GM08714 (cell line): ENCODE measurements around the gene LRRC8A.

Source experiments
- H3K4me3 ChIP-seq: fragments of 200-500 bp; sonication (Bioruptor generic); 2 replicates; pipeline ENCODE4 v1.5.1; 2014; ENCODE audit warnings: mild to moderate bottlenecking, low read length, inconsistent platforms
- ZNF274 ChIP-seq: IDR thresholded peaks from 2 replicates; pipeline ENCODE4 v1.6.1; 2012; ENCODE audit warnings: mild to moderate bottlenecking, low read depth, low read length

LRRC8A gene

DNA sequence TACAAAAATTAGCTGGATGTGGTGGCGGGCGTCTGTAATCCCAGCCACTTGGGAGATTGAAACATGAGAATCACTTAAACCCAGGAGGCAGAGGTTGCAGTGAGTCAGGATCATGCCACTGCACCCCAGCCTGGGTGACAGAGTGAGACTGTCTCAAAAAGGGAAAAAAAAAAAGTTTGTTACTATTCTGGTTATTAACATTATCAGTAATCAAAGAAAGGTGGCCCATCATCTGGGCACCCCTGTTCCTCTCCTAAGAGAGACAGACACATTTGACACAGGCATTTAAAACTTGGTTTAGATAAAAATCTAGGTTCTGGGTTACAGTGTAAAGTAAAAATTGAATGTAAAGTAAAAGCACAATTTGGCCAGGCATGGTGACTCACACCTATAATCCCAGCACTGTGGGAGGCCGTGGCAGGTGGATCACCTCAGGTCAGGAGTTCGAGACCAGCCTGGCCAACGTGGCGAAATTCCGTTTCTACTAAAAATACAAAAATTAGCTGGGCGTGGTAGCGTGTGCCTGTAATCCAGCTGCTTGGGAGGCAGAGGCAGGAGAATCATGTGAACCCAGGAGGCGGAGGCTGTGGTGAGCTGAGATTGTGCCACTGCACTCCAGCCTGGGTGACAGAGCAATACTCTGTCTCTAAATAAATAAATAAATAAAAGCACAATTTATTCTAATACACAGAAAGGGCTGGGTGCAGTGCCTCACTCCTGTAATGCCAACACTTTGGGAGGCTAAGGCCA lies 22.1 kb downstream of the LRRC8A start:
- TF ChIP-seq ZNF274: no peak
- no peak overlapping the region for H3K4me3 ChIP-seq

DNA sequence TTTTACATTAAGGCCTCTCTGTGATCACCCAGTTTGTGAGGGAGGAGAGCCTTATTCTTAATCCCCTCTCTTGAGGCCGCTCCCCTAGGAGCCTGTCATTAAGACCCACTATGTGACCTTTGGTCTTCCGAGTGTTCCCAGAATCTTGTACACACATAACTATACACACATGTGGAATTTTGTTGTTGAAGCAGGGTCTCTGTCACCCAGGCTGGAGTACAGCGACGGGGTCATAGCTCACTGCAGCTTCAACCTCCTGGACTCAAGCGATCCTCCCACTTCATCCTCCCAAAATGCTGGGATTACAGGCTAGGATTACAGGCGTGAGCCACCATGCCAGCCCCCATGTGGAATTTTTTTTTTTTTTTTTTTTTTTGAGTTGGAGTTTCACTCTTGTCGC lies 24.0 kb downstream of the LRRC8A start:
- no peak overlapping the region for H3K4me3 ChIP-seq
- TF ChIP-seq ZNF274: no peak

GRCh38 chr9:128906741-128907140 lies 24.8 kb downstream of the LRRC8A start:
- no peak for TF ChIP-seq ZNF274

DNA sequence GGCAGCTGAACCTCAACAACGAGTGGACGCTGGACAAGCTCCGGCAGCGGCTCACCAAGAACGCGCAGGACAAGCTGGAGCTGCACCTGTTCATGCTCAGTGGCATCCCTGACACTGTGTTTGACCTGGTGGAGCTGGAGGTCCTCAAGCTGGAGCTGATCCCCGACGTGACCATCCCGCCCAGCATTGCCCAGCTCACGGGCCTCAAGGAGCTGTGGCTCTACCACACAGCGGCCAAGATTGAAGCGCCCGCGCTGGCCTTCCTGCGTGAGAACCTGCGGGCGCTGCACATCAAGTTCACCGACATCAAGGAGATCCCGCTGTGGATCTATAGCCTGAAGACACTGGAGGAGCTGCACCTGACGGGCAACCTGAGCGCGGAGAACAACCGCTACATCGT lies 26.4 kb downstream of the LRRC8A start:
- TF ChIP-seq ZNF274: no peak
- H3K4me3 ChIP-seq: no peak overlapping the region

More at GRCh38 chr9:128906741-128907140, 24.8 kb downstream of the LRRC8A start:
- no peak overlapping the region for H3K4me3 ChIP-seq

GRCh38 chr9:128909859-128910258 lies 27.9 kb downstream of the LRRC8A start:
- TF ChIP-seq ZNF274: no peak
- no peak overlapping the region for H3K4me3 ChIP-seq

DNA sequence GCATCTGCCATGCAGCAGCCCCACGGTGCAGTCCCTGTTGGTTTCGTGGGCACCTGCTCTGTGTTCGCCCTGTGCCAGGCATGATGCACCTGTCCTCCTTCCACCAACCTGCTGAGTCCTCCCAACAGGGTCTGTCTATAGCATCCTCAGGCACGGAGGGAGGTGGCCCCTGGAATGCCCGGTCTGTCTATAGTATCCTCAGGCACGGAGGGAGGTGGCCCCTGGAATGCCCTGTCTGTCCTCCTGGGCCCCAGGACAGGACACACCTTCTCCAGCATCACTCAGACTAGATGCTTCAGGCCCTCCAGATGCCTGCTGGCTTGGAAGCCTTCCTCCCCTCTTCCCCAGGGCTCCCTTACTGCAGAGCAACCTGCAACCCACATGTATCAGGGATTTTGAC lies 29.0 kb downstream of the LRRC8A start:
- no peak for TF ChIP-seq ZNF274
- H3K4me3 ChIP-seq: no peak overlapping the region

- no peak overlapping the region for H3K4me3 ChIP-seq
- no peak for TF ChIP-seq ZNF274
These were observed 29.6 kb downstream of the LRRC8A start for GRCh38 chr9:128911529-128912035.

DNA sequence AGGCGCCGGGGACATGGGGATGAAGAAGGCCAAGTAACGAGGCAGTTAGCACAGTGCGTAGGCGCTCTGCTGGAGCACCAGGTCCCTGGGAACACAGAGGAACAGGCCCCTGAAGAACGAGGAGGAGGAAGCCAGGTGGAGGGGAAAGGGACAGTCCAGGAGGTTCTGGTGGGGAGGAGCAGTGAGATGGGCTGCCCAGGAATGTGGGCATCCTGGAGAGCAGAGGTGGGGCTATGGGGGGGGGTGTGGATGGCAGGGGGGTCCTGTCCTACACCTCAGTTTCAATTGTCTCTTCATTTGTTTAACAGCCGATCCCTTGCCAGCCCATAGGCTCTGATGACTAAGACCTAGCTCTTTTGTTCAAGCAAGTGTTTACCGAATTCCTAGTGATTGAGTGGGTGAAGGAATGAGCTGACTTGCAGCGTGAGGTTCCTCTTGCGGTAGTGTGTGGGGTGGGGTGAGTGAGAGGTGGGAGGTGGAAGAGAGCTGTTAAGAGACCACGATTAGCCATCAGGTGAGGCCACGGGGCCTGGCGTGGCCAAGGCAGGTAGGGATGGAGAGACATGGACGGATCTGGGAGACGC lies 30.4 kb downstream of the LRRC8A start:
- TF ChIP-seq ZNF274: no peak
- no peak overlapping the region for H3K4me3 ChIP-seq

DNA sequence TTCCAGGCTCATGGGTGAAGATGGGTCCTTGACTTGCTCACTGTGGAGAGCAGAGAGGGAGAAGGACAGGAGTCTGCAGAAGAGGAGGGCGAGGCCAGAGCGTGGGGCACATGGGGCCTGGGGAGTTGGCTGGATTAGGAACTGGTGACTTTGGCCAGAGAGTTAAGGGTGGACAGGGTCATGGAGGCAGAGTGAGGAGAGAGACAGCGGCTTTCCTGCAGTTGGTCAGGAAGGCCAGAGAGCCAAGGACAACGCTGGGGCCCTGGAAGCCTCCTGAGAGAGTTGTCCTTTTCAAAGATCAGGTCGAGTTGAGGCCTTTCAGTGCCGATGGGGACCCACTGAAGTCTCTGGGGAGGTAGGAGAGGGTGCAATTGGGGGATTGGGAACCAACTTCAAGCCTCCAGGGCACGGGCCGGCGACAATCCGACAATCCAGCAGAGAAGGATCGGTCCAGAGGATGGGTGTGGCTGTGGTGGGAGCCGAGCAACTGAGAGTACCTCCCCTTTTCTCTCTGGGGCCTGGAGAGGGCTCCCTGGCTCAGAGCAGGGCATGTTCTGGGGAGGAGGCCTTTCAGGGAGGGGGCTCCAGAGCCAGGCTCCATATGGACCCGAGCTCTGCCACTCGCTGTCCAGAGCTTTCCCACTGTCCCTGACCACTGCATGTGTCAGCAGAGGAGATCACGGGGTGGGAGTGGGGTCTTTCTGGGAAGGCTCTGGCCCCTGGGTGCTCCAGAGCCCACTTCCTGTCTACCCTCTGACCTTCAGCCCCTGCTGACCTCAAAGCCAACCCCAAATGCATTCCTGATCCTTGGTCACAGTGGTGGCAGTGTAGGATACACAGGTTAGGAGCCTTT lies 31.3 kb downstream of the LRRC8A start:
- H3K4me3 ChIP-seq: no peak overlapping the region
- TF ChIP-seq ZNF274: no peak

- no peak overlapping the region for H3K4me3 ChIP-seq
- TF ChIP-seq ZNF274: no peak
These were observed 32.3 kb downstream of the LRRC8A start for GRCh38 chr9:128913995-128914772.

DNA sequence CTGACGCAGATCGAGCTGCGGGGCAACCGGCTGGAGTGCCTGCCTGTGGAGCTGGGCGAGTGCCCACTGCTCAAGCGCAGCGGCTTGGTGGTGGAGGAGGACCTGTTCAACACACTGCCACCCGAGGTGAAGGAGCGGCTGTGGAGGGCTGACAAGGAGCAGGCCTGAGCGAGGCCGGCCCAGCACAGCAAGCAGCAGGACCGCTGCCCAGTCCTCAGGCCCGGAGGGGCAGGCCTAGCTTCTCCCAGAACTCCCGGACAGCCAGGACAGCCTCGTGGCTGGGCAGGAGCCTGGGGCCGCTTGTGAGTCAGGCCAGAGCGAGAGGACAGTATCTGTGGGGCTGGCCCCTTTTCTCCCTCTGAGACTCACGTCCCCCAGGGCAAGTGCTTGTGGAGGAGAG lies 34.3 kb downstream of the LRRC8A start:
- no peak overlapping the region for H3K4me3 ChIP-seq
- TF ChIP-seq ZNF274: no peak

DNA sequence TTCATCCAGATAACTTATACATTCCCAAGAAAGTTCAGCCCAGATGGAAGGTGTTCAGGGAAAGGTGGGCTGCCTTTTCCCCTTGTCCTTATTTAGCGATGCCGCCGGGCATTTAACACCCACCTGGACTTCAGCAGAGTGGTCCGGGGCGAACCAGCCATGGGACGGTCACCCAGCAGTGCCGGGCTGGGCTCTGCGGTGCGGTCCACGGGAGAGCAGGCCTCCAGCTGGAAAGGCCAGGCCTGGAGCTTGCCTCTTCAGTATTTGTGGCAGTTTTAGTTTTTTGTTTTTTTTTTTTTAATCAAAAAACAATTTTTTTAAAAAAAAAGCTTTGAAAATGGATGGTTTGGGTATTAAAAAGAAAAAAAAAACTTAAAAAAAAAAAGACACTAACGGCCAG lies 34.8 kb downstream of the LRRC8A start:
- no peak overlapping the region for H3K4me3 ChIP-seq

GRCh38 chr9:128917151-128917849 lies 35.4 kb downstream of the LRRC8A start:
- no peak overlapping the region for H3K4me3 ChIP-seq
- TF ChIP-seq ZNF274: no peak

More for the DNA sequence above, 34.8 kb downstream of the LRRC8A start:
- TF ChIP-seq ZNF274: no peak

GRCh38 chr9:128918921-128919320 lies 37.0 kb downstream of the LRRC8A start:
- no peak overlapping the region for H3K4me3 ChIP-seq
- TF ChIP-seq ZNF274: no peak
